GM12891 (cell line): ENCODE results near the gene NDUFS2.

Source experiments
- POLR2A ChIP-seq: IDR thresholded peaks from 2 replicates; pipeline ENCODE4 v1.6.1; 2011; ENCODE audit warnings: low read depth, low read length, control low read depth
- POLR2AphosphoS5 ChIP-seq: IDR thresholded peaks from 2 replicates; pipeline ENCODE4 v1.6.1; 2011; ENCODE audit warnings: low read depth, low read length, control low read depth
- POU2F2 ChIP-seq: IDR thresholded peaks from 2 replicates; pipeline ENCODE4 v1.6.1; 2011; ENCODE audit warnings: low read depth, mild to moderate bottlenecking, control low read depth, low read length, moderate library complexity
- TAF1 ChIP-seq: IDR thresholded peaks from 2 replicates; pipeline ENCODE4 v1.6.1; 2011; ENCODE audit warnings: low read depth, low read length, control low read depth

DNA sequence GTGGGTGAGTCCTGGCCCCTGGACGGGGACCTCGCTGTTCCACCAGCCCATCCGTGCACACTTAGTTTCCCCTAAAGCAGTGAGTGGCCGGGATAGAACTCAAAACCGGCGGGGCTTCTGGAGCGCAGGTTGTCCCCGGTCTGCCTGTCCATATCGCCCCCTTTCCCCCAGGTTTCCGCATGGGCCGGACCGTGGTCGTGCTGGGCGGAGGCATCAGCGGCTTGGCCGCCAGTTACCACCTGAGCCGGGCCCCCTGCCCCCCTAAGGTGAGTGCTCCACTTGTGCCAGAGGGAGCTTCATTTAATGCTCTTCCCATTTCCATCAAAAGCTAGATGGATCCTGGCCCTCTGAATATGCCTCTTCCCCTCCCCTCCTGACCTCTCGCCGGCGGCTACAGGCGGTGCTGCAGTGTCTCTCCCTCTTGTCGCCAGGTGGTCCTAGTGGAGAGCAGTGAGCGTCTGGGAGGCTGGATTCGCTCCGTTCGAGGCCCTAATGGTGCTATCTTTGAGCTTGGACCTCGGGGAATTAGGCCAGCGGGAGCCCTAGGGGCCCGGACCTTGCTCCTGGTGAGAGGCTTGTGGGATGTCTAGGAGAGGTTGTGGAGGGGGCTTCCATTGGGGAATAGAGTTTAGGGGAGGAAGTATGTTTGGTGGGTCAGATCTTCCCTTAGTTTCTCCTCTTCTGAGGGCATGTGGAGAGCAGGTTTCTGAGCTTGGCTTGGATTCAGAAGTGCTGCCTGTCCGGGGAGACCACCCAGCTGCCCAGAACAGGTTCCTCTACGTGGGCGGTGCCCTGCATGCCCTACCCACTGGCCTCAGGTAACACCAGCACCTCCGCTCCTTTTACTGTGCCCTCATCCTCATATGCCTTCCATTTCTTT is 35.3 kb upstream of the NDUFS2 start:
- no peak for TF ChIP-seq TAF1
- TF ChIP-seq POLR2A = no peak
- TF ChIP-seq POLR2AphosphoS5 = no peak
- TF ChIP-seq POU2F2 = no peak; the same call in 1 of the 2 replicates
